GM20000 (cell line): ENCODE results near the gene FGGY.

Source experiments
- DNase-seq: peaks from one replicate; pipeline ENCODE4 v3.0.0; 2012; ENCODE audit warnings: low spot score
- TF ChIP-seq, protein P1 (sequence below): IDR thresholded peaks from 2 replicates; pipeline ENCODE4 v1.5.1; 2012; ENCODE audit warnings: mild to moderate bottlenecking, control low read depth; ENCODE audit errors: extremely low read depth, missing control alignments

The FGGY gene

DNA sequence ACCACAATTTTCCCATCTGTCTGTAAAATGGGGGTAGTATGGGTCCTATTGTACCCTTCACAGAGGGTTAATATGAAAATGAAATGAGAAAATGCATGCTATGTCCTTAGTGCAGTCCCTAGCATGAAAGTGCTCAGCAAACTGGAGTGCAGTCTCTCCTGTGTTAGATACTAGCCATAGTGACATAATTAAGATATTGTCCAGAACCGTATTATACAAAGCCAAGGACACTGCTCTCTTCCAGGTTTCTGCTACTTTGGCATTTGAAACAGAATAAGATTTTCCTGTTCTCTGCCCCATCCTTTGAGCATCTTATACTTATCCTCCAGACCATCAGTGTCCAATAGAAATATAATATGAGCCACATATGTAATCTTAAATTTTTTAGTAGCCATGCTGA lies 213.4 kb downstream of the FGGY start:
- TF ChIP-seq, protein P1, sequence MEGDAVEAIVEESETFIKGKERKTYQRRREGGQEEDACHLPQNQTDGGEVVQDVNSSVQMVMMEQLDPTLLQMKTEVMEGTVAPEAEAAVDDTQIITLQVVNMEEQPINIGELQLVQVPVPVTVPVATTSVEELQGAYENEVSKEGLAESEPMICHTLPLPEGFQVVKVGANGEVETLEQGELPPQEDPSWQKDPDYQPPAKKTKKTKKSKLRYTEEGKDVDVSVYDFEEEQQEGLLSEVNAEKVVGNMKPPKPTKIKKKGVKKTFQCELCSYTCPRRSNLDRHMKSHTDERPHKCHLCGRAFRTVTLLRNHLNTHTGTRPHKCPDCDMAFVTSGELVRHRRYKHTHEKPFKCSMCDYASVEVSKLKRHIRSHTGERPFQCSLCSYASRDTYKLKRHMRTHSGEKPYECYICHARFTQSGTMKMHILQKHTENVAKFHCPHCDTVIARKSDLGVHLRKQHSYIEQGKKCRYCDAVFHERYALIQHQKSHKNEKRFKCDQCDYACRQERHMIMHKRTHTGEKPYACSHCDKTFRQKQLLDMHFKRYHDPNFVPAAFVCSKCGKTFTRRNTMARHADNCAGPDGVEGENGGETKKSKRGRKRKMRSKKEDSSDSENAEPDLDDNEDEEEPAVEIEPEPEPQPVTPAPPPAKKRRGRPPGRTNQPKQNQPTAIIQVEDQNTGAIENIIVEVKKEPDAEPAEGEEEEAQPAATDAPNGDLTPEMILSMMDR, result no peak
- no peak for DNase-seq

DNA sequence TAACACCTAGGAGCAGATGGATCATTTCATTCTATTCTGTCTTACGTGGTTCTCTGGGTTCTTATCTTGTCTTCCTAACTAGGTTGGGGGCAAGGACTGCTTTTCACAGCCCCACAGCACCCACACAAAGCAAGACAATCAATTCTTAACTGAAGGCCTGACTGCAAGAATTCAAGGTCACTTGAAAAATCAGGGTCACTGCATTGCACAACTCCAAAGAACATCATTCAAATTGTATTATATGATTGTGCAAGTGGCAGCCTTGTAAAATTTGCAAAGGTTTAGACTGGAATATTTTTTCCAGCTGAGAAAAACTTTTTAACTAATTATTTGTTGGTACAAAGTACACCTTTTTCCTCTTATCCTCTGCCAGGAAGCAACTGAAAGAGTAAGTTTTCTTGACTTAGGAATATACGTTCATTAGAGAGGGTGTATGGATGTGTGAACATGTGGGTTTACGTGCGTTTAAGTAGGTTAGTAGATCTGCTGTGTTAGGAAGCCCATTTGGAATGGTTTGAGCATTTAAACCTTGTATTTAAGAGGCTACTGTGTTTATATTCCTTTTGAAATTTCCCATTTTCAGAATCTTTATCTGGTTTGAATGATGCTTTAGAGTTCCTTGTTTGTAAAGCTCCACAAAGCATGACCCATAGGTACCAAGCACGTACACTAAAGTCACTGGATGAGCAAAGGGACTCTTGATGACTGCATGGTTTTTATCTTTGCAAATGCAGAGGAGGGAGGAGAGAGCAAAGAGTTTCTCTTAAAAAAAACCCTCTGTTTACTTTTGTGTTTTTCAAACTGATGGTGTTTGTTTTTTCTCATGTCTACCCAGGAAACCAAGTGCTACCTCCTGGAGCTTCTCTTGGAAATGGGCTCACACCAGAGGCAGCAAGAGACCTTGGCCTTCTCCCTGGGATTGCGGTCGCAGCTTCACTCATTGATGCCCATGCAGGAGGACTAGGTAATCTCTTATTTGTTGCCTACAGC lies 214.9 kb downstream of the FGGY start:
- TF ChIP-seq, protein P1, result no peak
- no peak for DNase-seq

DNA sequence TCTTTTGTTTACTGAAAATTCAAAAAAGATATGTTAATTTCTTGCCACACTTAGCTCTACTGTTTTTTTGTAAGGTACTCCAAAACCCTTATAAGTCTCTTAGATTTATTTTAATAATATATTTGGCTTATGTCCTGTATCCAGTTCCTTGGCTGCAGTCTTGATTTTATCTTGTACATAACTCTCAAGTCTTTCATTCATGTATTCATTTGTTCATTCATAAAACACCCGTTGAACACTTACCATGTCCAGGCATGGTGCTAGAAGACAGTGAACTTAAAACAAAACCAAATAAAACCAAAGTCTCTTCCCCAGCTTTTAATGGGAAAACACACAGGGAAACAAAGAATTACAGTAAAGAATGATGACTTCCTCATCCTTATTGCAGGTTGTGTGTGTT lies 215.8 kb downstream of the FGGY start:
- TF ChIP-seq, protein P1, result no peak
- DNase-seq, result no peak

DNA sequence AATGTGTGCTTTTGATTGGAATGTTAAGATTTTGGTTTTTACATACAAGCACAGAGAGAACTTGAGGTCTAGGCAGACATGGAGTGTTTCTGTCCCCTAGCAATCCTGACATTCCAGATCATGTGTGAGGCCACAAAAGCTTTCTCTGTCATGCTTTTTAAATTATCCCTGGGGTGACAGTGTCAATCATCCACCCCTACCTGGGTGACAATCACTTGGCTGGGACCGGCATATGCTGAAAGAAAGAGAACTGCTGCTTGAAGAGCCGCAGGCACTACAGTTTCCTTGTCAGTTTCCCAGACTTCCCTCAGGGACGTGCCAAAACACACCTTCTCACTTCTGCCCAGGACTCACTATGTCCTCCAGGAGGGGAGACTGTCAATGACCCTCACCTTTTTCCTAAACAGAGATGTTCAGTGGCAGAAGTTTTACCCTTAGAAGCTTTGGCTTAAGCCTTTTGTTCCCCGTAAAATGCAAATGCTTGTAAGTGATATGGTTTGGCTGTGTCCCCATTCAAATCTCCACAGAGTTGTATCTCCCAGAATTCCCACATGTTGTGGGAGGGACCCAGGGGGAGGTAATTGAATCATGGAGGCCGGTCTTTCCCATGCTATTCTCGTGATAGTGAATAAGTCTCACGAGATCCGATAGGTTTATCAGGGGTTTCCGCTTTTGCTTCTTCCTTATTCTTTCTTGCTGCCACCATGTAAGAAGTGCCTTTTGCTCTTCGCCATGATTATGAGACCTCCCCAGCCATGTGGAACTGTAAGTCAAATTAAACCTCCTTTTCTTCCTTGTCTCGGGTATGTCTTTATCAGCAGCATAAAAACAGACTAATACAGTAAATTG lies 217.4 kb downstream of the FGGY start:
- TF ChIP-seq, protein P1, result no peak
- no peak for DNase-seq

DNA sequence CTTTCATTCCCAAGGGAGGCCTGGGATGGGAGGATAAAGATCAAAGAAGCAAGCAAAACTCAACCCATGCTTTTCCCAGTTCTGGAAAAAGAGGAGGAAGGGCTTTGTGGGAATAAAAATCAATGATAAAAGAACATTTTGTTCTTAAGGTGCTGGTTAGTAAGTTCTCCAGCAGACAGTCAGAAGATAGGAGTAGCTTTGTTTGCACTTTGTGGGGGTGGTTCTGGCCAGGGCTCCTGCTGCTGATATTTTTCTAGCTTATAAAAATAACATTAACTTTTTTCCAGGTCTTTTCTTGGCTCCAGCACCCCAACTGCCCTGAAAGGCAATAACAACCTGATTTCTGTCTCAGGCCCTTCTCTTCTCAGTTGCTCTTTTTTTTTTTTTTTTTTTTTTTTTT lies 220.0 kb downstream of the FGGY start:
- no peak for DNase-seq
- TF ChIP-seq, protein P1, result no peak

DNA sequence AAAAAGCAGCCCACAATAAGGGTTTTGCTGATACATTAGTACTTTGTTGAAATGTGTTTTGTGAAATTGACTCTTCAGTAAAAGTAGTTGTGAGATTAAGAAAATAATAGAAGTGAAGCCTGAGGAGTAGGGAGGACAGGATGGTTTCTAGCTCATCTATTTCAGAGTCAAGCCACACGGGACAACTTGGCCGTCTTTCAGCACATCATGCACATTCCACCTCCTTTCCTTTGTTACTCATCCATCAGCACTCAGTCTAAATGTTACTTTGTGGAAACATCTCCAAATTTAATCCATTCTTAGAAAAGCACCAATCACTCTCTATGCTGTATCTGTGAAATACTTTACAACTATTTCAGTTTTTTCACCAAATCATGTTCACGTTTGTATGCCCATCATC lies 223.3 kb downstream of the FGGY start:
- DNase-seq, result no peak
- TF ChIP-seq, protein P1, result no peak
